ENCODE data around the gene ADCY2. TPM values are rescaled to one million over a fixed set of nuclear protein-coding genes. Genes with fewer than 3 reads are reported as not detected.

The ADCY2 gene
- total RNA-seq, 1 experiment from 2014 or later: not detected

GRCh38 chr5:7474821-7475403 lies 79.0 kb downstream of the ADCY2 start:
- DNase-seq (ENCODE audit: low read depth): no peak
- in situ Hi-C loops (cut with HindIII; ENCODE audit: low pct_unique_long_range_greater_than_20kb, low sequenced_read_pairs): no loop called here

GRCh38 chr5:7478459-7478858 lies 82.5 kb downstream of the ADCY2 start:
- no peak for DNase-seq (ENCODE audit: low read depth)
- in situ Hi-C loops (cut with HindIII; ENCODE audit: low pct_unique_long_range_greater_than_20kb, low sequenced_read_pairs): no loop called here

- no peak for DNase-seq (ENCODE audit: low read depth)
- in situ Hi-C loops (cut with HindIII; ENCODE audit: low pct_unique_long_range_greater_than_20kb, low sequenced_read_pairs): no loop called here
Measured at GRCh38 chr5:7488734-7489133, 92.8 kb downstream of the ADCY2 start.

- in situ Hi-C loops (cut with HindIII; ENCODE audit: low pct_unique_long_range_greater_than_20kb, low sequenced_read_pairs): no loop called here
- no peak for DNase-seq (ENCODE audit: low read depth)
Measured at GRCh38 chr5:7492371-7492770, 96.4 kb downstream of the ADCY2 start.

GRCh38 chr5:7493081-7493480 lies 97.1 kb downstream of the ADCY2 start:
- in situ Hi-C loops (cut with HindIII; ENCODE audit: low pct_unique_long_range_greater_than_20kb, low sequenced_read_pairs): no loop called here
- DNase-seq (ENCODE audit: low read depth): no peak

- in situ Hi-C loops (cut with HindIII; ENCODE audit: low pct_unique_long_range_greater_than_20kb, low sequenced_read_pairs): no loop called here
- no peak for DNase-seq (ENCODE audit: low read depth)
Measured at GRCh38 chr5:7493622-7494021, 97.7 kb downstream of the ADCY2 start.

- in situ Hi-C loops (cut with HindIII; ENCODE audit: low pct_unique_long_range_greater_than_20kb, low sequenced_read_pairs): no loop called here
- DNase-seq (ENCODE audit: low read depth): no peak
Measured at GRCh38 chr5:7494481-7495130, 98.7 kb downstream of the ADCY2 start.

- DNase-seq (ENCODE audit: low read depth): no peak
- in situ Hi-C loops (cut with HindIII; ENCODE audit: low pct_unique_long_range_greater_than_20kb, low sequenced_read_pairs): no loop called here
Measured at GRCh38 chr5:7495131-7495517, 99.2 kb downstream of the ADCY2 start.

- no peak for DNase-seq (ENCODE audit: low read depth)
- in situ Hi-C loops (cut with HindIII; ENCODE audit: low pct_unique_long_range_greater_than_20kb, low sequenced_read_pairs): no loop called here
Measured at GRCh38 chr5:7500256-7500655, 104.3 kb downstream of the ADCY2 start.

GRCh38 chr5:7501061-7501460 lies 105.1 kb downstream of the ADCY2 start:
- in situ Hi-C loops (cut with HindIII; ENCODE audit: low pct_unique_long_range_greater_than_20kb, low sequenced_read_pairs): no loop called here
- no peak for DNase-seq (ENCODE audit: low read depth)

GRCh38 chr5:7503564-7503963 lies 107.6 kb downstream of the ADCY2 start:
- DNase-seq (ENCODE audit: low read depth): no peak
- in situ Hi-C loops (cut with HindIII; ENCODE audit: low pct_unique_long_range_greater_than_20kb, low sequenced_read_pairs): no loop called here

GRCh38 chr5:7515284-7515914 lies 119.5 kb downstream of the ADCY2 start:
- DNase-seq (ENCODE audit: low read depth): no peak
- in situ Hi-C loops (cut with HindIII; ENCODE audit: low pct_unique_long_range_greater_than_20kb, low sequenced_read_pairs): no loop called here

- DNase-seq (ENCODE audit: low read depth): no peak
- in situ Hi-C loops (cut with HindIII; ENCODE audit: low pct_unique_long_range_greater_than_20kb, low sequenced_read_pairs): no loop called here
Measured at GRCh38 chr5:7516253-7516652, 120.3 kb downstream of the ADCY2 start.

- no peak for DNase-seq (ENCODE audit: low read depth)
- in situ Hi-C loops (cut with HindIII; ENCODE audit: low pct_unique_long_range_greater_than_20kb, low sequenced_read_pairs): no loop called here
Measured at GRCh38 chr5:7517006-7517405, 121.1 kb downstream of the ADCY2 start.

- in situ Hi-C loops (cut with HindIII; ENCODE audit: low pct_unique_long_range_greater_than_20kb, low sequenced_read_pairs): no loop called here
- no peak for DNase-seq (ENCODE audit: low read depth)
Measured at GRCh38 chr5:7518947-7519560, 123.1 kb downstream of the ADCY2 start.

- in situ Hi-C loops (cut with HindIII; ENCODE audit: low pct_unique_long_range_greater_than_20kb, low sequenced_read_pairs): no loop called here
Measured at GRCh38 chr5:7519564-7519963, 123.6 kb downstream of the ADCY2 start.

GRCh38 chr5:7529880-7530279 lies 133.9 kb downstream of the ADCY2 start:
- in situ Hi-C loops (cut with HindIII; ENCODE audit: low pct_unique_long_range_greater_than_20kb, low sequenced_read_pairs): no loop called here
- DNase-seq (ENCODE audit: low read depth): no peak

More at GRCh38 chr5:7519564-7519963, 123.6 kb downstream of the ADCY2 start:
- no peak for DNase-seq (ENCODE audit: low read depth)

- no peak for DNase-seq (ENCODE audit: low read depth)
- in situ Hi-C loops (cut with HindIII; ENCODE audit: low pct_unique_long_range_greater_than_20kb, low sequenced_read_pairs): no loop called here
Measured at GRCh38 chr5:7533941-7534340, 138.0 kb downstream of the ADCY2 start.

- in situ Hi-C loops (cut with HindIII; ENCODE audit: low pct_unique_long_range_greater_than_20kb, low sequenced_read_pairs): no loop called here
- no peak for DNase-seq (ENCODE audit: low read depth)
Measured at GRCh38 chr5:7534505-7534904, 138.6 kb downstream of the ADCY2 start.

All from Caki2 (cell line).